Measurements from ENCODE around the gene CDYL. TPM values are rescaled to one million over a fixed set of nuclear protein-coding genes. Genes with fewer than 3 reads are reported as not detected.
A peak's percentile ranks its signal among the peaks of the same experiment; 100 is the strongest.

Gene CDYL
- total RNA-seq, 3 donors from 2014 or later (not counting 1 experiment from before 2014, with no cell fraction given): 81.3 to 101 (median 83.8) TPM

DNA sequence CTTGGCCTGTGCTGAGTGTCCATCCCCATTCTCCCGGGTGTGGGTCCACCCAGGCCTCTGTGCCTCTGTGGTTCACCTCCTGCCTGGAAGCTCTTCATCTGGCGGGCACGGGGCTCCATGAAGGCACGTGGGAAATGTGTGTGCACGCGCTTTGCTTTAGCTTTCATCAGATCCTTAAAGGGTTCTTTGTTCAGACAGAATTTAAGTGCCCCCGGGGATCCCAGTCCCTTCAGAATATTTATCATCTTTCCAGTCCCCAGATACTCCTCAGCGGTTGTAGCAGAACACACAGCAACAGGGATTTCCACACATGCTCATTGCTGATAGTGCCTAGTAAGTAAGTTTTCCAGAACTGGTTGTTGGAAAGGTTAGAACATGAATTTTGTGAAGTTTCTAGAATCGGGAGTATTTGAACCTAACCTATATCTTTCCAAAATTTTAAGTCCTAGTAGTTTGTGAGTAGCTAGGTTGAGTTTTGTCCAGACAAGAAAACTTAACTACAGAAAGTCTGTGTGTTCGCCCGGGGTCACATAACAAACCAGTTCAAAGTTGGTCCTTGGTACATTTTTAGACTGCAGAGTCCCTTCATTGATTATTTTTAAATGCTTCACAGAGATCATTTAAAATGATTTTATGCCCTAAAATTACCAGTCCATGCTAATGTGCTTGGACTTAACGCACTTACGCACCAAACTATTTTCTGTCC is 159.9 kb downstream of the CDYL start:
- Mint-ChIP-seq H3K27ac (peak overlapping the region; percentile 53 to 77), H3K9me3 (no peaks in the 10 kb centered on the region), H3K4me3 (no peak overlapping the region), H3K4me1 (peaks cover 52 to 53% of the 10 kb centered on the region in 2 donors), H3K27me3 (ENCODE audit: low read depth in 2 of 2) (no peaks in the 10 kb centered on the region), H3K36me3 (no peaks in the 10 kb centered on the region)
- 91% methylated on average over 9 of the region's 13 CpGs for WGBS (ENCODE audit: insufficient coverage)
- DNase-seq: no peak
- TF ChIP-seq, protein P1, sequence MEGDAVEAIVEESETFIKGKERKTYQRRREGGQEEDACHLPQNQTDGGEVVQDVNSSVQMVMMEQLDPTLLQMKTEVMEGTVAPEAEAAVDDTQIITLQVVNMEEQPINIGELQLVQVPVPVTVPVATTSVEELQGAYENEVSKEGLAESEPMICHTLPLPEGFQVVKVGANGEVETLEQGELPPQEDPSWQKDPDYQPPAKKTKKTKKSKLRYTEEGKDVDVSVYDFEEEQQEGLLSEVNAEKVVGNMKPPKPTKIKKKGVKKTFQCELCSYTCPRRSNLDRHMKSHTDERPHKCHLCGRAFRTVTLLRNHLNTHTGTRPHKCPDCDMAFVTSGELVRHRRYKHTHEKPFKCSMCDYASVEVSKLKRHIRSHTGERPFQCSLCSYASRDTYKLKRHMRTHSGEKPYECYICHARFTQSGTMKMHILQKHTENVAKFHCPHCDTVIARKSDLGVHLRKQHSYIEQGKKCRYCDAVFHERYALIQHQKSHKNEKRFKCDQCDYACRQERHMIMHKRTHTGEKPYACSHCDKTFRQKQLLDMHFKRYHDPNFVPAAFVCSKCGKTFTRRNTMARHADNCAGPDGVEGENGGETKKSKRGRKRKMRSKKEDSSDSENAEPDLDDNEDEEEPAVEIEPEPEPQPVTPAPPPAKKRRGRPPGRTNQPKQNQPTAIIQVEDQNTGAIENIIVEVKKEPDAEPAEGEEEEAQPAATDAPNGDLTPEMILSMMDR (IDR thresholded peaks at IDR 0.05): no peak
- Histone ChIP-seq H3K27ac (ENCODE audit: low read length) (no peak overlapping the region), H3K4me3 (ENCODE audit: low read length) (no peak overlapping the region), H3K4me1 (ENCODE audit: control insufficient read depth, insufficient read depth, low read length) (peaks cover 13% of the 10 kb centered on the region), H3K27me3 (ENCODE audit: control insufficient read depth, insufficient read depth, low read length) (no peaks in the 10 kb centered on the region), H3K36me3 (ENCODE audit: control insufficient read depth, insufficient read depth, low read length) (peaks cover 4% of the 10 kb centered on the region), H3K9me3 (ENCODE audit: control insufficient read depth, insufficient read depth, low read length) (no peaks in the 10 kb centered on the region)
- no peak for ATAC-seq
- intact Hi-C loops (cut with micrococcal nuclease): loop anchor here (2.0 kb wide), 1 partner anchor 469 kb away; no protein-coding TSS in a partner anchor

DNA sequence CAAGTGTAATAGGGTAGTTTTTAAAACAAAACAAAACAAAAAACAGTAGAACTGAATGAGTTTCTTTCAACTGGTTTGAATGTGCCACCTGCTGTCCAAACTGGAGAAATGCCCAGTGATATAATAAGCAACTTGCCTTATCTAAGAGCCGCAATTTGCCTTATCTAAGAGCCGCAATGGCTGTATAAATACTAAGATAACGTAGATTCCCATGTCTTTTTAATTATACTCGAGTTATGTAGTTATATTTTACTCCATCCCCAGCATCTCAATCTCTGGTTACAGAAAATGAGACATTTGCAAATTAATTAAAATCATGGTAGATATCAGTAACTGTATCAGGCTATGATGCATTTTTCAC is 160.5 kb downstream of the CDYL start:
- no peak overlapping the region for H3K4me3 Mint-ChIP-seq
- WGBS (ENCODE audit: insufficient coverage): 50% methylated on average over 1 of the region's 4 CpGs
- intact Hi-C loops (cut with micrococcal nuclease): loop anchor here (2.0 kb wide), 1 partner anchor 470 kb away; no protein-coding TSS in a partner anchor
- ATAC-seq: peak in 1 of 3 donors; percentile 55
- Histone ChIP-seq H3K4me3 (ENCODE audit: low read length) (no peak overlapping the region), H3K36me3 (ENCODE audit: control insufficient read depth, insufficient read depth, low read length) (peaks cover 4% of the 10 kb centered on the region), H3K27ac (ENCODE audit: low read length) (no peak overlapping the region), H3K4me1 (ENCODE audit: control insufficient read depth, insufficient read depth, low read length) (peaks cover 13% of the 10 kb centered on the region), H3K9me3 (ENCODE audit: control insufficient read depth, insufficient read depth, low read length) (no peaks in the 10 kb centered on the region), H3K27me3 (ENCODE audit: control insufficient read depth, insufficient read depth, low read length) (no peaks in the 10 kb centered on the region)
- H3K4me1 Mint-ChIP-seq: peaks cover 49% of the 10 kb centered on the region in 2 donors
- H3K36me3 Mint-ChIP-seq: no peaks in the 10 kb centered on the region
- no peaks in the 10 kb centered on the region for H3K27me3 Mint-ChIP-seq (ENCODE audit: low read depth in 2 of 2)
- DNase-seq: peak in 1 of 2 donors; percentile 57
- TF ChIP-seq, protein P1 (IDR thresholded peaks at IDR 0.05): peak; percentile 66
- no peaks in the 10 kb centered on the region for H3K9me3 Mint-ChIP-seq
- H3K27ac Mint-ChIP-seq: peak overlapping the region; percentile 53 to 77

DNA sequence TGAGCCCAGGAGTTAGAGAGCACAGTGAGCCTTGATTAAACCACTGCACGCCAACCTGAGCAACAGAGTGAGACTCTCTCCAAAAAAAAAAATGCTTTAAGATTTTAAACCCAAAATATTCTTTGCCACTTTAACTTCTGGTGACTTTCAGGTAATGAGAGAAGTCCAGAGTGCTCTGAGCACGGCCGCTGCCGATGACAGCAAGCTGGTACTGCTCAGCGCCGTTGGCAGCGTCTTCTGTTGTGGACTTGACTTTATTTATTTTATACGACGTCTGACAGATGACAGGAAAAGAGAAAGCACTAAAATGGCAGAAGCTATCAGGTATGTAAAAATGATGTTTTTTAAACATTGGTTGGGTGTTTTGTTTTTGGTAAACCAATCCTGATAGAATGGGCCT is 161.2 kb downstream of the CDYL start:
- H3K36me3 Mint-ChIP-seq: no peaks in the 10 kb centered on the region
- H3K4me3 ChIP-seq (ENCODE audit: low read length): no peak overlapping the region
- WGBS (ENCODE audit: insufficient coverage): 97% methylated on average over 9 of the region's 9 CpGs
- no peak overlapping the region for H3K27ac ChIP-seq (ENCODE audit: low read length)
- H3K9me3 Mint-ChIP-seq: no peaks in the 10 kb centered on the region
- TF ChIP-seq, protein P1 (IDR thresholded peaks at IDR 0.05): no peak
- no peak for ATAC-seq
- H3K4me1 Mint-ChIP-seq: peaks cover 54% of the 10 kb centered on the region in 2 donors
- no peak overlapping the region for H3K4me3 Mint-ChIP-seq
- no peak for DNase-seq
- H3K27ac Mint-ChIP-seq: no peak overlapping the region
- no peaks in the 10 kb centered on the region for H3K27me3 Mint-ChIP-seq (ENCODE audit: low read depth in 2 of 2)
- H3K36me3 ChIP-seq (ENCODE audit: control insufficient read depth, insufficient read depth, low read length): peaks cover 4% of the 10 kb centered on the region
- H3K9me3 ChIP-seq (ENCODE audit: control insufficient read depth, insufficient read depth, low read length): no peaks in the 10 kb centered on the region
- H3K4me1 ChIP-seq (ENCODE audit: control insufficient read depth, insufficient read depth, low read length): peaks cover 17% of the 10 kb centered on the region
- intact Hi-C loops (cut with micrococcal nuclease): loop anchor here (2.0 kb wide), 1 partner anchor 471 kb away; no protein-coding TSS in a partner anchor
- no peaks in the 10 kb centered on the region for H3K27me3 ChIP-seq (ENCODE audit: control insufficient read depth, insufficient read depth, low read length)

Measured in natural killer cell (primary cell).